Effector CD4-positive, alpha-beta T cell (primary cell): Measurements from ENCODE around the gene ZNF143.
"Not testable (repeated sequence)": the region's sequence is repeated elsewhere in the genome, so short reads cannot be mapped to it uniquely, and the experiment has no call there.

Experiments used
- DNase-seq: peaks from one replicate; pipeline ENCODE4 v3.0.0-alpha.2; 2020

The ZNF143 gene

DNA sequence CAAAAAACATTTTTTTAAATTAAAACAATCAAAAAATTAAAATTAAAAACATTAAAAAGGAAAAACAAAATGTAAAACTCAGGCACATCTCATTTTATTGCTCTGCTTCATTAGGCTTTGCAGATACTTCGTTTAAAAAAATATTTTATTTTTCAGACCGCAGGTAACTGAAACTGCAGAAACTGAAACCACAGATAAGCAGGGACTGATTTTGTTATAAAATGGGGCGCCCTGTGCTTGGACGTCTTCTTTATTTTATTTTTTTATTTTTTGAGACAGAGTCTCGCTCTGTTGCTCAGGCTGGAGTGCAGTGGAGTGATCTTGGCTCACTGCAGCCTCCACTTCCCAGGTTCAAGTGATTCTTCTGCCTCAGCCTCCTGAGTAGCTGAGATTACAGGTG, 88.4 kb downstream of the ZNF143 start:
- DNase-seq = not testable (repeated sequence)

DNA sequence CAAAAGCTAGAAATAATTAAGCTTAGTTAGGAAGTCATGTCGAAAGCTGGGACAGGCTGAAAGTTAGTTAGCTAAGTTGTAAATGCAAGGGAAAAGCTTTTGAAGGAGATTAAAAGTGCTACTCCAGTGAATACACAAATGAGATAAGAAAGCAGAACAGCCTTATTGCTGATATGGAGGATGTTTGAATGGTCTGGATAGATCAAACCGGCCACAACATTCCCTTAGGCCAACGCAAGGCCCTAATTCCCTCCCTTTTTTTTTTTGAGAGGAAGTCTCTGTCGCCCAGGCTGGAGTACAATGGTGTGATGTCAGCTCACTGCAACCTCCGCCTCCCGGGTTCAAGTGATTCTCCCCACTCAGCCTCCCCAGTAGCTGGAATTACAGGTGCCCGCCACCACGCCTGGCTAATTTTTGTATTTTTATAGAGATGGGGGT, 89.4 kb downstream of the ZNF143 start:
- no peak for DNase-seq

DNA sequence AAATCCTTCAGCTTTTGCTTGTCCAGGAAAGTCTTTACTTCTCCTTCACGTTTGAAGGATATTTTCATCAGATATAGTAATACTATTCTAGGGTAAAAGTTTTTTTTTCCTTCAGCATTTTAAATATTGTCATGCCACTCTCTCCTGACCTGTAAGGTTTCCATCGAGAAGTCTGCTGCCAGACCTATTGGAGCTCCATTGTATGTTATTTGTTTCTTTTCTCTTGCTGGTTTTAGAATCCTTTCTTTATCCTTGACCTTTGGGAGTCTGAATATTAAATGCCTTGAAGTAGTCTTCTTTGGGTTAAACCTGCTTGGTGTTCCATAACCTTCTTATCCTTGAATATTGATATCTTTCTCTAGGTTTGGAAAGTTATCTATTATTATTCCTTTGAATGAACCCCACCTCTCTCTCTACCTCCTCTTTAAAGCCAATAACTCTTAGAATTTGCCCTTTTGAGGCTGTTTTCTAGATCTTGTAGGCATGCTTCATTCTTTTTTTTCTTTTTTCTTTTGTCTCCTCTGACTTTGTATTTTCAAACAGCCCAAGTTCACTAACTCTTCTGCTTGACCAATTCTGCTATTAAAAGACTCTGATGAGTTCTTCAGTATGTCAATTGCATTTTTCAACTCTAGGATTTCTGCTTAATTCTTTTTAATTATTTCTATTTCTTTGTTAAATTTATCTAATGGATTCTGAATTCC, 100.6 kb downstream of the ZNF143 start:
- no peak for DNase-seq

DNA sequence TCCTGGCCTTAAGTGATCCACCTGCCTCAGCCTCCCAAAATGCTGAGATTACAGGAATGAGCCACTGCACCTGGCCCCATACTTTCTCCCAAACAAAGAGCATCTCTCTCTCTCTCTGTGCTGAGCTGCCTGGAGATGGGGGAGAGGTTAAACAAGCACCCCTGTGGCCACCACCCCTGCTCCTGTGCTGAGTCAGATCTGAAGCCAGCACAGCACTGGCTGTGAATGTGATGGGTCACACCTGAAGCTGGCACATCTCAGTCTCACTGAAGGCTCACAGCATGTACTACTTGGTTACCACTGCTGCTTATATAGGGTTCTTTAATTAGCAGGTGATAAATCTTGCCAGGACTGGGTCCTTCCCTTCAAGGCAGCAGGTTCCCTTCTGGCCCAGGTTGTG, 101.9 kb downstream of the ZNF143 start:
- no peak for DNase-seq

DNA sequence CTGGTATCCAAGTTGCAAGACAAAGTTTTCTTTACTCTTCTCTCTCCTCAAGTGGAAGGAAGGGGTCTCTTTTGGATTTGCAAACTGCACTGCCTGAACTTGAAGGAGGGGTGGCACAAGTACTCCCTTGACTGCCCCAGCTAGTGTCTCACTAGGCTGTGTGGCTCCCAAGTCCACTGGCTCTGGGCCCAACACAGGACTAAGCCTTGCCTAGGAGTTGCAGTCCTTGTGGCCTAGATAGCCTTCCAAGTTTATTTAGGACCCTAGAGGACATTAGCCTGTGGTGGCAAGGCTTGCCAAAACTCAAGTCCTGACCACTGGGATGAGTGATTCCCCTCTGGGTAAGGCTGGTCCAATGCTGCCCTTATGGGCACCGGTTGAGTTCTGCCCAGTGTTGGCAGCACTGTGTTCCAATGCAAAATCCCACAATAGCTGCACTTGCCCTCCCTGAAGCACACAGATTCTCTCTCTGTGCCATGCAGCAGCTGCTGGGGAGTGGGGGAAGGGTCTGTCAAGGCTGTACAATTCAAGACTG, 102.5 kb downstream of the ZNF143 start:
- no peak for DNase-seq

DNA sequence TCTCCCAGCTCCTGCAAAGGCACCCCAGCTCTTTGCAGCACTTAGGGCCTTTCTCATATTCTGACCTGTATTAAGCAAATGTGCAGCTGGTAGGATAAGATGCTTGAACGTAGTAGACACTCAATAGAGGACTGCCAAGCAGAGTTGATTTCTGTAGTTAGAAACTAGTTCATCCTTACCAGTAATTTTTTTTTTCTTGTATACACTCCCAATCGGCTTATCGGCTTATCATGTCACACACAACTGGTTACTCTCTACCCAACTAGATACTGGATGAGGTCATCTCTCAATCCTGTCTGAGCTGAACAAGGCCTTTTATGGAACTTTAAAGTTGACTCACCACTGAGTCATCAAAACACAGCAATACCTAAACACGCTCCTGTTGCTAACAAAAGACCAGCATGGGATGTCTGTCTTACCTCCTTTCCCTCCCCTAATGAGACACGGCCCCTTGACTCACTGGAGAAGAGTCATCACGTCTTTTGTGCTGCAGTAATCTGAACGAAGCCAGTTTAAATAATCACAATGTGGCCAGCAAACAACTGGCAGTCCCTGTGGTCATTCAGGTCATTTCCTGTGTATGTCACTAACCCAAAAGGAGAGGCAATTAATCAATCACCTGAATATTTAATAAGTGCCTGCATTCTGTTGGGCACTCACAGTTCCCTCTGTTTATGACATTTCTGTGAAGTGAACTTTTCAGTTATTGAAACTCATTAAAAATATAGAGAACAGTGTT, 105.2 kb downstream of the ZNF143 start:
- DNase-seq = peak; percentile 28

DNA sequence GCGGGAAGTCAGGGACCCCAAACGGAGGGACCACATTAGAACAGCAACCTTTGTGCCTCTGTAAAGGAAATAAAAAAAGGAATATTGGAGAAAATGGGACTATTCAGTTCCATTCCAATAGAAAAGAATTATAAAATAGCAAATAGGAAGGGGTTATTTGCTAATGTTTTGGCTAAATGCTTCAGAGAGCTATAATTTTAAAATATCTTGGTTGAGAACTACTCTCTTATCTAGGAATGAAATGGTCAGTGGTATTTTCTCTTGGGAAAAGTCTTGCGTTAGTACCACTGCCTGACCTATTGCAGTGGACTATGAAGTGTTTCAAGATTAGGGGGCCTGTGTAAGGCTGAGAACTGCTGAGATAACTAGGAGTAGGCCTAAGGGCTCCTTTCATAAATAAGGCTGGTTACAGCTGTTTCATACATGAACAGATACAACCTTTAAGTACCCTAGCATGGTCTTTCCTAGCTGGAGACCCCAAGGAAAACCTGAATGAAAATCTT, 105.8 kb downstream of the ZNF143 start:
- DNase-seq = no peak

DNA sequence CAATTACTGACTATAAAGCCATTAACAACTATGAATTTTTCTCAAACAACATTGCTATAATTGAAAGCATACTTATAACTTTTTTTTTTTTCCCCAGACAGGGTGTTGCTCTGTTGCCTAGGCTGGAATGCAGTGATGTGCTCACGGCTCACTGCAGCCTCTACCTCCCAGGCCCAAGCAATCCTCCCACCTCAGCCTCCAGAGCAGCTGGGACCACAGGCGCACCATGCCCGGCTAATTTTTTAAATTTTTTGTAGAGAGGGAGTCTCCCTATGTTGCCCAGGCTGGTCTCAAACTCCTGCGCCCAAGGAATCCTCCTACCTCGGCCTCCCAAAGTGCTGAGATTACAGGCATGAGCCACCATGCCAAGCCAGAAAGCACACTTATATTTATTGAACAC, 106.6 kb downstream of the ZNF143 start:
- no peak for DNase-seq

DNA sequence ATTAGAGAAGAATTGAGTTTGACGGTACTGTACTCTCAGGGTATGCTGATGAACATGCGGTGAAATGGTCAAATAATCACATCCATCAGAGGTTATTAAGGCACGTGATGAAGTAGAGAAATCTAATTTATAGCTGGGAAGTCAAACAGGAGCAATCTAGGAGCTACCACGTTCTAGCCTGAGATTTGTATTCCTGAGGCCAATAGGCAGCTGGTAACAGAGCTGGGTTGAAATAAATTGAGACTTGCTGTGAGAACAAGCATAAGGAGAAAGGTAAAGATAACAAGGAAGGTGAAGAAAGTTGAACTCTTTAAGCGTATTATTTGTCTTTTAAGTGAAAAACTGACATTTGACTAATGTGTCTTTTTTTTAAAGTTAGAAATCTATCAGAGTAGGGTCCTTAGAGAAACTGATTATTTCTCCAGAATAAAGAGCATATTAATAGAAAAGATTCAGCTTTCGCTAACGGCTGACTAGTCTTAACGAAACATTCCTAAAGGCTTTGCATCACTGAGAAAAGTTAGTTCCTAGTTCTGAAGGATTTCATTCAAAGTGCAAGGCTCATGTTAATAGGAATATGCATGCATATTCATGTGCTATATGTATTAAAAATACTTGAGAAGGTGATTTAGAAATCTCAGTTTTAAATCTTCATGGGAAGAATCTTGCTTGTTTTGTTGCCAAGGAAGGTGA, 107.5 kb downstream of the ZNF143 start:
- DNase-seq = no peak

DNA sequence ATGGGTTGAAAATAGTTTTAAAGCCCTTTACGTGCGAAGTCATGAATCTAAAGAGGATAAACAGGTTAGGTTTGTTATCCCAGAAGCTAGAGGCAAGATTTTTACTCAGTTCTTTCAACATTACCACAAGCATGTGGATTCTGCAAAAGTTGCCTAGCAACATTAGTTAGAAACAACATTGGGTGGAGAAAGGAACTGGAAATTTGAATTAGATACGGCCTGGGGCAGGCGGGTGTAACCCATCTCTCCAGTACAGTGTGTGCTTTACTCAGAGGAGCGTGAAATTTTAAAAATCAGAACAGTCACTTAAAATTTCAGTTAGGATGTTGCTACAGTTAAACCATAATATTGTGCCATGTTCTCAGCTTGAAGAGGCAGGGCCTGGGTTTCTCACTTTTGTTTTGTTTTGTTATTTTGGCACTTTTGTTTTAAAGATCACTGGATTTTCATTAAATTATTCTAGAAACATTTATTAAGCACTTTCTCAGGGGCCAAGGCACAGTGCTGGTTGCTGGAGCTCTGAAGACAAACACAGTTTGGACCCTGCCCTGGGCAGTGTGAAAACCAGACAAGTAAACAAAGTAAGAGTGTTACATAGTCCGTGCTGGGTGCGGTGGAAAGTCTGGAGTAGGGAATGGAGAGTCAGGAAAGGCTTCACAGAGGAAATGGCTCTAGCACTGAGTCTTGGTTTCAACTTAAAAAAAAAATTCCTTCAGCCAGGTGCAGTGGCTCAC, 108.2 kb downstream of the ZNF143 start:
- no peak for DNase-seq

DNA sequence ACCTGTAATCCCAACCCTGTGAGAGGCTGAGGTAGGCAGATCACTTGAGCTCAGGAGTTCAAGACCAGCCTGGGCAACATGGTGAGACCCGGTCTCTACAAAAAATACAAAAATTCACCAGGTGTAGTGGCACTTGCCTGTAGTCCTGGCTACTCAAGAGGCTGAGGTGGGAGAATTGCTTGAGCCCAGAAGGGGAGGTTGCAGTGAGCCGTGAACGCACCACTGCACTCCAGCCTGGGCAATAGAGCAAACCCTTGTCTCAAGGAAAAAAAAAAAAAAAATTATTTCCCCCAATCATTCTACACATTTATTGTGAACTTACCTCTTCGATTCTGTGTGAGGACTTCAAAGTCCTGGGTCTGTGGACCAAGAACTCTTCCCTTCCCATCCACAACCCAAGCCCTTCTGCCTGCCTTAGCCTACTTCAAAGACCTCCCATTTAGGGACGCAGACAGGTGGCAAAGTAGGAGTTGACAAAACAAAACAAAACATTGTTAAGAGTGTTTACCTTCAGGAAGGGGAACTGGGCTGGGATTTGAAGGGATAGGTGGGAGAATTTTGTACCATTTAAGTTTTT, 108.9 kb downstream of the ZNF143 start:
- no peak for DNase-seq

DNA sequence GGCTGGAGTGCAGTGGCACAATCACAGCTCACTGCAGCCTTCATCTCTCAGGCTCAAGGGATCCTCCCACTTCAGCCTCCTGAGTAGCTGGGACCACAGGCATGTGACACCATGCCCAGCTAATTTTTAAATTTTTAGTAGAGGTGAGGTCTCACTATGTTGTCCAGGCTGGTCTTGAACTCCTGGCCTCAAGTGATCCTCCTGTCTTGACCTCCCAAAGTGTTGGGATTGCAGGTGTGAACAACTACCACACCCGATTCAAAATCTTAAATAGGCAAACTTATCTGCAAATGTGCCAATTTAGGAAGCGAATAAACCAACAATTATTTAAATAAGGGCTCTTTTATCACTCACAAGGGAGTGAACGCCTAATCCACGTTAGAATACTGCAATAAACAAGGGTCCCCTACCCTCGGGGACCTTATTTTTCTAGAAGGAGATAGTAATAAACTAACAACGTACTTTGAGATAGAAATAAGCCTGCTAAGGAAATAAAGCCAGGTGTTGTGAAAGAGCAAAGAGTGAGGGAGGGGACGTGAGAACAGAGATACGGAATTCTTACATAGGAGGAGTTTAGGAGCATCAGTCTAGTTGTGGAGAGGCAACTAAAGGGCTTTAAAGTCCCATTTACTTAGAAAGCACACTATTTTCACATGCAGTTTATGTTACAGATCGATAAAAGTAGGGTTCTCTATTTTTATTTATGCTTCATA, 109.7 kb downstream of the ZNF143 start:
- no peak for DNase-seq

DNA sequence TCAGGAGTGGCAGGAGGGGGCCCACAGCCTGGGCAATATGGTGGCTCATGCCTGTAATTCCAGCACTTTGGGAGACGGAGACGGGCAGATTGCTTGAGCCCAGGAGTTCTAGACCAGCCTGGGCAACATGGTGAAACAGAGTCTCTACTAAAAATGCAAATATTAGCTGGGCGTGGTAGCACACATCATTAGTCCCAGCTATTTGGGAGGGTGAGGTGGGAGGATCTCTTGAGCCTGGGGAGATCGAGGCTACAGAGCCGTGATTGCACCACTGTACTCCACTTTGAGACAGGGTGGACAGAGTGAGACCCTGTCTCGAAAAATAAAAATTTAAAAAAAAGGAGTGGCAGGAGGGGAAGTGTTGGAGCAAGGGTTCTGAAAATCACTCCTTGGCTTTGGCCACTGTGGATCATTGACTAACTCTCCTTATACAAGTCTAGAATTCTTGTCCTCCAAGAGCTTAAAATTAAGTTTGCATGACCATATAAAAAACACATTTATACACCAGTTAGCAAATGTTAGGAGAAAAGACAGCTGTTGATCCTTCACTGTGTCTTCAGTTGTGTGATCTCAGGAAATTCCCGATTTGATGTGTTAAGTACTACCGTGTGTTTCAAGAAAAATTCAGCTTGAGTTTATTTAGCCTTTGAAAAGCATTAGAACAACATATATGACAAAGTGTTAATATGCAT, 110.4 kb downstream of the ZNF143 start:
- DNase-seq = no peak

DNA sequence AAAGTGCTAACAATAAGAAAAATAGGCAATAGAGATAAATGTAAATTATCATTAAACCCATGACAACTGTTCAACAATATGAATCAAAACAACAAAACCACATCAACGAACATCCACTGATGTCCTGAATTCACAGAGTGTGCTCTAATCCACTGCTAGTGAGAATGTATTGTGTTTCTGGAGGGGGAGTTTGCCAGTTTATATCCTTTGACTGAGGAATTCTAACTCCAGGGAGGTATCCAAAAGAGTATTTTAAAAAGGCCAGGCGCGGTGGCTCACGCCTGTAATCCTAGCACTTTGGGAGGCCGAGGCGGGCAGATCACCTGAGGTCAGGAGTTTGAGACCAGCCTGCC, 110.9 kb downstream of the ZNF143 start:
- no peak for DNase-seq

DNA sequence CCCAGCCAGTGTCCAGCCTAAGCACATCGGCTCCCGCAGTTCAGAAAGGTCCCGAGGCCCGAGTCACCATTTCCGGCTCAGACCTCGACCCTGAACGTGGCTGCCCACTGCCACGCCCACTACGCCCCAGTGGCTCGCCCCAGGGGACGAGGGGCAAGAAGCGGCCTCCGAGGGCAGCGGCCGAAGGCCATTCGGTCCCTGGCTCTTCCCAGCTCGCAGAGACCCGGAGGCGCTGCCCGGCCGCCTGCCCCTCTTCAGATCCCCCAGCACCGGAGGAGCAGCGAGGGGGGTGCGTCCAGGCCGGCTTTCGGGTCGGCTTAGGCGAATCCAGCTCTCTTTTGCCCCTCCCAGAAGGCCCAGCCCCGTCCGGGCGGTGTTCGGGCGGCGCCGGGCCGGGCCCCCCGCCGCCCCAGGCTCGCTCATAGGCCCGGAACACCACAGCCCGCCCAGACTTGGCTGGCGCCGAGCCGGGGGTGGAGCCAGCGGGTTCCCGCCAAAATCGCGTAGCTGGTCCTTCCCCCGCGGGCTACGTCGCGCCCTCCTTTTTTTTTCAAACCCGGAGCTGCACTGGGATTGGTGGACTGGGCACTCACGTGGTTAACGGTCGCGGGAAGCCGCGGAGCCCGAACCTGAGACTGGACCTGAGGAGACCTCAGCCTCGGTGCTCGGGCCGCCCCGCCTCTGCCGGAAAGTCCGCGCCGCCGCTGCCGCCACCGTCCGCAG, 112.4 kb downstream of the ZNF143 start, which contains the start of gene WEE1:
Gene WEE1 (plus strand): TSS at position 619 of the 723 bp plus-strand sequence. CDS start 264 bp downstream, outside the sequence.
- peak; percentile 88 for DNase-seq

DNA sequence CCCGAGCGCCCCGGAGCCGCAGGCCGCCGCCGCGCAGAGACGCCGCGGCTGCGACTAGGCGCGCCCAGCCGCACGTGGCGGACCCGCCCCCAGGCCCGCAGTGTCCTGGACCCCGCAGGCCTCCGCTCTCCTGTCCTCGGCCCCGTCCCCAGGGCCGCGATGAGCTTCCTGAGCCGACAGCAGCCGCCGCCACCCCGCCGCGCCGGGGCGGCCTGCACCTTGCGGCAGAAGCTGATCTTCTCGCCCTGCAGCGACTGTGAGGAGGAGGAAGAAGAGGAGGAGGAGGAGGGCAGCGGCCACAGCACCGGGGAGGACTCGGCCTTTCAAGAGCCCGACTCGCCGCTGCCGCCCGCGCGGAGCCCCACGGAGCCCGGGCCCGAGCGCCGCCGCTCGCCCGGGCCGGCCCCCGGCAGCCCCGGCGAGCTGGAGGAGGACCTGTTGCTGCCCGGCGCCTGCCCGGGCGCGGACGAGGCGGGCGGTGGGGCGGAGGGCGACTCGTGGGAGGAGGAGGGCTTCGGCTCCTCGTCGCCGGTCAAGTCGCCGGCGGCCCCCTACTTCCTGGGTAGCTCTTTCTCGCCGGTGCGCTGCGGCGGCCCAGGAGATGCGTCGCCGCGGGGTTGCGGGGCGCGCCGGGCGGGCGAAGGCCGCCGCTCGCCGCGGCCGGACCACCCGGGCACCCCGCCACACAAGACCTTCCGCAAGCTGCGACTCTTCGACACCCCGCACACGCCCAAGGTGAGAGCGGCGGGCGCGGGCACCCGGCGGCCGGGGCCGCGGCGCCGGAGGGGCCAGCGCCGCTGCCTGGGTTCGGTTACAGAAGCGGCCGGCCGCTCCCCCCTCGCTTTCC, 113.2 kb downstream of the ZNF143 start:
- no peak for DNase-seq

DNA sequence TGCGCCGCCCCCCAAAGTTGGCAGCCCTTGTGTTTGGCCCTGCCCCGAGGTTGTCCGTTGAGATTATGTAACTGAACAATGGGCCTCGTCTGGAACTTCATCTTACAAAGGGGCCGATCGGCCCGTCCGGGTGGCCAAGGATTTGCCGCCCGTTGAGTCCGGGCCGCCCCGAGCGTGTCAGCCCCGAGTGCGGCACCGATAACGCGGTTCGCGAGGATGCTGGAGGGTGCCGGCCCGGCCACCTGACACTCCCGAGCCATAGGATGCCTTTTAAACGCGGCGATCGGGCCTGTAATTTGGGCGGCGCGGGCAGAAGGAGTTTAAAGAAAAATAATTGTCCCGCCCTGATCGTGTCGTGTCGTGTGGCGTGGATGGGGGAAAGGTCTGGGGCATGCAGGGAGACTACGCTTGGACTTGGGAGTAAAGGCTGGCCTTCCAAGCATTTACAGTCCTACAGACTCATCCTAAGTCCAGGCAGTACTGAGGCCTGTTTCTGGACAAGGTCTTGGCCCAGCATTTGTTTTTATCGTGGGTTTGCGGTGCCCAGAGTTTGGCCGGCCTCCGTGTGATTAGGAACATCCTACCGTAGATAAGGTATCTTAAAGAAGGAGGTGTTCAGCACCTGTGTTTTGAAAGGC, 113.9 kb downstream of the ZNF143 start:
- DNase-seq = no peak
